ENCODE measurements around the gene DUSP5.

DNA sequence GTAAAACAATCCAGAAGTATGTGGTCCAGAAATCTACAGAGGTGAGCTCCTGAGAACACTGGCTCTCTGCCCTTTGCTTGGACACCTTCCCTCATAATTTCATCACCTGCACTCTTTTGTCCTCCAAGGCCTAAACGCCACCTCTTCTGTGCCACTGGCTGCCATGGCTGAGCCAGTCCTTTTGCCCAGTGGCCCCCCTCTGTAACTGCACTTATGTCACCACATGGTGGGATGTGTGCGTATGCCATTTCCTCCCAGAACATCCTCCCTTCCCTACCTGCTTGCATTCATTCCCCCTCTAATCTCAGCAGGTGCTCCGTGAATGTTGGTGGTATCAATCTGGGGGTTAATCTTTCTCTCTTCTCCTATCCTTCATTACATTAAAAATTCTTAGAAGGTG is 17.3 kb upstream of the DUSP5 start:
- TF ChIP-seq, protein P1, sequence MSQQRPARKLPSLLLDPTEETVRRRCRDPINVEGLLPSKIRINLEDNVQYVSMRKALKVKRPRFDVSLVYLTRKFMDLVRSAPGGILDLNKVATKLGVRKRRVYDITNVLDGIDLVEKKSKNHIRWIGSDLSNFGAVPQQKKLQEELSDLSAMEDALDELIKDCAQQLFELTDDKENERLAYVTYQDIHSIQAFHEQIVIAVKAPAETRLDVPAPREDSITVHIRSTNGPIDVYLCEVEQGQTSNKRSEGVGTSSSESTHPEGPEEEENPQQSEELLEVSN (IDR thresholded peaks at IDR 0.05), result no peak
- no peak for TF ChIP-seq YY1 (IDR thresholded peaks at IDR 0.05; ENCODE audit: low read depth, low read length)
- TF ChIP-seq, protein P2, sequence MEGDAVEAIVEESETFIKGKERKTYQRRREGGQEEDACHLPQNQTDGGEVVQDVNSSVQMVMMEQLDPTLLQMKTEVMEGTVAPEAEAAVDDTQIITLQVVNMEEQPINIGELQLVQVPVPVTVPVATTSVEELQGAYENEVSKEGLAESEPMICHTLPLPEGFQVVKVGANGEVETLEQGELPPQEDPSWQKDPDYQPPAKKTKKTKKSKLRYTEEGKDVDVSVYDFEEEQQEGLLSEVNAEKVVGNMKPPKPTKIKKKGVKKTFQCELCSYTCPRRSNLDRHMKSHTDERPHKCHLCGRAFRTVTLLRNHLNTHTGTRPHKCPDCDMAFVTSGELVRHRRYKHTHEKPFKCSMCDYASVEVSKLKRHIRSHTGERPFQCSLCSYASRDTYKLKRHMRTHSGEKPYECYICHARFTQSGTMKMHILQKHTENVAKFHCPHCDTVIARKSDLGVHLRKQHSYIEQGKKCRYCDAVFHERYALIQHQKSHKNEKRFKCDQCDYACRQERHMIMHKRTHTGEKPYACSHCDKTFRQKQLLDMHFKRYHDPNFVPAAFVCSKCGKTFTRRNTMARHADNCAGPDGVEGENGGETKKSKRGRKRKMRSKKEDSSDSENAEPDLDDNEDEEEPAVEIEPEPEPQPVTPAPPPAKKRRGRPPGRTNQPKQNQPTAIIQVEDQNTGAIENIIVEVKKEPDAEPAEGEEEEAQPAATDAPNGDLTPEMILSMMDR (IDR thresholded peaks at IDR 0.05; ENCODE audit: control extremely low read depth in 1 of 3, insufficient read depth in 1 of 3, low read depth in 1 of 3, low read length in 3 of 3), result peak in 1 of 3 experiments; percentile 18; a peak in 1 of 4 replicates
- TF ChIP-seq, protein P3, sequence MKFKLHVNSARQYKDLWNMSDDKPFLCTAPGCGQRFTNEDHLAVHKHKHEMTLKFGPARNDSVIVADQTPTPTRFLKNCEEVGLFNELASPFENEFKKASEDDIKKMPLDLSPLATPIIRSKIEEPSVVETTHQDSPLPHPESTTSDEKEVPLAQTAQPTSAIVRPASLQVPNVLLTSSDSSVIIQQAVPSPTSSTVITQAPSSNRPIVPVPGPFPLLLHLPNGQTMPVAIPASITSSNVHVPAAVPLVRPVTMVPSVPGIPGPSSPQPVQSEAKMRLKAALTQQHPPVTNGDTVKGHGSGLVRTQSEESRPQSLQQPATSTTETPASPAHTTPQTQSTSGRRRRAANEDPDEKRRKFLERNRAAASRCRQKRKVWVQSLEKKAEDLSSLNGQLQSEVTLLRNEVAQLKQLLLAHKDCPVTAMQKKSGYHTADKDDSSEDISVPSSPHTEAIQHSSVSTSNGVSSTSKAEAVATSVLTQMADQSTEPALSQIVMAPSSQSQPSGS (IDR thresholded peaks at IDR 0.05; ENCODE audit: low read length), result no peak
- TF ChIP-seq ZNF274 (IDR thresholded peaks at IDR 0.05; ENCODE audit: borderline replicate concordance, extremely low read depth, low read length), result no peak
- no peak for TF ChIP-seq JUN (IDR thresholded peaks at IDR 0.05; ENCODE audit: low read depth, low read length)
- TF ChIP-seq POLR2A (IDR thresholded peaks at IDR 0.05; ENCODE audit: control extremely low read depth in 1 of 2, low read depth in 2 of 2, low read length in 2 of 2), result no peak
- no peak for TF ChIP-seq TCF12 (IDR thresholded peaks at IDR 0.05; ENCODE audit: low read depth, low read length)
- TF ChIP-seq SIN3A (conservative IDR thresholded peaks at IDR 0.05 in 1 of 2, IDR thresholded peaks at IDR 0.05 in 1 of 2; ENCODE audit: low read depth in 1 of 2, low read length in 2 of 2), result no peak
- no peak for TF ChIP-seq JUND (IDR thresholded peaks at IDR 0.05; ENCODE audit: low read length)
- TF ChIP-seq SRF (IDR thresholded peaks at IDR 0.05; ENCODE audit: low read depth, low read length), result no peak
- no peak for TF ChIP-seq FOSL1 (IDR thresholded peaks at IDR 0.05; ENCODE audit: insufficient read depth, low read depth, low read length)
